Endothelial cell of umbilical vein (primary cell): ENCODE results near the gene NEDD4L. TPM values are rescaled to one million over a fixed set of nuclear protein-coding genes. Genes with fewer than 3 reads are reported as not detected.

Experiments
- BruUV-seq: library from RNA; stranded (reverse); fragments of 400-500 nt; replicated peaks from 2 replicates; lab custom pipeline; 2021; lab: Mats Ljungman, UMichigan
- CTCF ChIA-PET: fragments of 300-600, 350-600 bp; sonication (Branson Sonifier 250); formaldehyde crosslinking; loops from one replicate; lab custom pipeline; 2021; ENCODE audit warnings: antibody characterized with exemption, inconsistent platforms; lab: Charles Lee
- POLR2A ChIA-PET: fragments of 300-600, 350-600 bp; sonication (Branson Sonifier 250); formaldehyde crosslinking; loops from one replicate; lab custom pipeline; 2021; ENCODE audit warnings: antibody characterized with exemption, inconsistent platforms; lab: Charles Lee
- DNase-seq: peaks from one replicate; pipeline ENCODE4 v3.0.0-alpha.2; 2011; ENCODE audit warnings: low read depth, low spot score
- FAIRE-seq: peaks from 2 replicates; lab custom pipeline; 2011; peaks lifted over from hg19 to GRCh38; lab: Jason Lieb, UNC
- H2AFZ ChIP-seq: 2 replicates; pipeline ENCODE4 v1.6.0; 2012; ENCODE audit warnings: low read depth, low read length, control low read depth, inconsistent platforms
- H3K27ac ChIP-seq: 2 replicates; pipeline ENCODE4 v1.5.1; 2011; ENCODE audit warnings: low read depth, mild to moderate bottlenecking, control low read depth, low read length, moderate library complexity; ENCODE audit not compliant: insufficient read depth
- H3K27me3 ChIP-seq, 2 experiments: 2 replicates each; pipeline versions ENCODE4 v1.6.0 to v1.6.1; 2011; ENCODE audit warnings: low read length in 2 of 2, mixed read lengths in 1 of 2; ENCODE audit not compliant: control insufficient read depth in 2 of 2, insufficient read depth in 2 of 2
- H3K36me3 ChIP-seq, 2 experiments: 2 replicates in 1 of 2; 3 replicates in 1 of 2; pipeline ENCODE4 v1.5.1; 2011; ENCODE audit warnings: low read length in 2 of 2, mild to moderate bottlenecking in 1 of 2, moderate library complexity in 1 of 2; ENCODE audit not compliant: control insufficient read depth in 2 of 2, insufficient read depth in 2 of 2; ENCODE audit errors: extremely low read depth in 1 of 2
- H3K4me1 ChIP-seq: 3 replicates; pipeline ENCODE4 v1.5.1; 2011; ENCODE audit warnings: mild to moderate bottlenecking, low read length; ENCODE audit not compliant: control insufficient read depth, insufficient read depth; ENCODE audit errors: extremely low read depth
- H3K4me2 ChIP-seq: 2 replicates; pipeline ENCODE4 v1.6.1; 2011; ENCODE audit warnings: low read length, control low read depth, mixed read lengths; ENCODE audit not compliant: insufficient read depth
- H3K4me3 ChIP-seq, 3 experiments: fragments of 200-600 bp in 1 of 3; sonication (generic), shearing (Covaris generic) in 1 of 3; replicated peaks in 1 of 3; 2 replicates each; pipeline ENCODE4 v1.5.1; 2011 to 2016; ENCODE audit warnings: control low read depth in 3 of 3, low read length in 3 of 3, mild to moderate bottlenecking in 2 of 3, inconsistent platforms in 1 of 3, low read depth in 1 of 3, moderate library complexity in 1 of 3; ENCODE audit not compliant: insufficient read depth in 1 of 3
- H3K79me2 ChIP-seq: 2 replicates; pipeline ENCODE4 v1.6.0; 2012; ENCODE audit warnings: low read length, inconsistent platforms; ENCODE audit not compliant: control insufficient read depth, insufficient read depth
- H3K9ac ChIP-seq: replicated peaks from 2 replicates; pipeline ENCODE3; 2011; ENCODE audit warnings: low read length, control low read depth; ENCODE audit not compliant: insufficient read depth; ENCODE audit errors: extremely low read depth
- H3K9me1 ChIP-seq: replicated peaks from 3 replicates; pipeline ENCODE4 v1.6.0; 2011; ENCODE audit warnings: mild to moderate bottlenecking, low read length; ENCODE audit not compliant: control insufficient read depth, insufficient read depth; ENCODE audit errors: extremely low read depth
- H3K9me3 ChIP-seq: replicated peaks from 2 replicates; pipeline ENCODE4 v1.5.1; 2012; ENCODE audit warnings: low read length, inconsistent platforms; ENCODE audit not compliant: control insufficient read depth, insufficient read depth
- H4K20me1 ChIP-seq: replicated peaks from 2 replicates; pipeline ENCODE3; 2011; ENCODE audit warnings: mild to moderate bottlenecking, low read length; ENCODE audit not compliant: control insufficient read depth, insufficient read depth; ENCODE audit errors: extremely low read depth
- EZH2 ChIP-seq: IDR thresholded peaks from 2 replicates; pipeline ENCODE4 v1.6.1; 2012; ENCODE audit warnings: borderline replicate concordance, low read depth, mild to moderate bottlenecking, moderate library complexity, low read length, inconsistent platforms; ENCODE audit not compliant: severe bottlenecking
- FOS ChIP-seq: IDR thresholded peaks from 2 replicates; pipeline ENCODE4 v1.6.1; 2011; ENCODE audit warnings: mild to moderate bottlenecking, low read length, moderate library complexity, borderline replicate concordance; ENCODE audit not compliant: insufficient read depth
- GATA2 ChIP-seq: IDR thresholded peaks from 2 replicates; pipeline ENCODE4 v1.7.0; 2011; ENCODE audit warnings: low read depth, mild to moderate bottlenecking, moderate library complexity, mixed read lengths, low read length; ENCODE audit not compliant: insufficient read length, insufficient read depth
- JUN ChIP-seq: IDR thresholded peaks from 2 replicates; pipeline ENCODE4 v1.6.1; 2011; ENCODE audit warnings: borderline replicate concordance, low read depth; ENCODE audit not compliant: insufficient read length, insufficient read depth
- MYC ChIP-seq: IDR thresholded peaks from one replicate; pipeline ENCODE4 v1.6.1; 2011; ENCODE audit warnings: mild to moderate bottlenecking, low read depth, low read length
- POLR2A ChIP-seq: IDR thresholded peaks from 2 replicates; pipeline ENCODE4 v1.6.1; 2012; ENCODE audit warnings: low read depth, mild to moderate bottlenecking, control low read depth, low read length
- POLR2AphosphoS5 ChIP-seq: IDR thresholded peaks from 2 replicates; pipeline ENCODE4 v1.6.1; 2012; ENCODE audit warnings: low read depth, mild to moderate bottlenecking, control low read depth, low read length, moderate library complexity; ENCODE audit not compliant: insufficient read depth
- dilution Hi-C: fragments of 300-500 bp; cut with MboI; formaldehyde crosslinking; loops from one replicate; pipeline ENCODE4 v1.15.0; 2019; ENCODE audit warnings: low sequenced_read_pairs; ENCODE audit not compliant: extremely low pct_ligation_motif_present
- intact Hi-C: fragments of 100-400 bp; cut with micrococcal nuclease; formaldehyde crosslinking; loops from one replicate; pipeline ENCODE4 v1.10.0; 2022
- polyA plus RNA-seq, 4 experiments: library from polyadenylated mRNA; depleted of rRNA in 3 of 4; stranded (reverse) in 3 of 4; unstranded in 1 of 4; fragments of >200 nt; gene quantifications; 2 replicates each; pipeline versions ENCODE4 v1.2.1 to v1.2.3, GENCODE V29; 2011 to 2012; ENCODE audit warnings: missing spikeins in 1 of 4
- total RNA-seq: library from RNA; stranded (reverse); gene quantifications from 2 replicates; pipeline ENCODE4 v1.2.3, GENCODE V29; 2021
- TF ChIP-seq, protein P1 (sequence below), 2 donors: IDR thresholded peaks; 1 replicate in 1 of 2; 2 replicates in 1 of 2; pipeline ENCODE4 v1.5.1; 2011; ENCODE audit warnings: low read length in 2 of 2, mild to moderate bottlenecking in 2 of 2, moderate library complexity in 2 of 2, control low read depth in 1 of 2, inconsistent platforms in 1 of 2, low read depth in 1 of 2; ENCODE audit not compliant: insufficient read depth in 1 of 2; ENCODE audit errors: extremely low read depth in 1 of 2
- TF ChIP-seq, protein P2 (sequence below): IDR thresholded peaks from 2 replicates; pipeline ENCODE4 v1.6.1; 2011; ENCODE audit not compliant: insufficient read depth, insufficient read length

Gene NEDD4L
- total and polyA plus RNA-seq, 2 donors (not counting 3 experiments of a cell fraction or from before 2014, with no cell fraction given) = 20.5 to 78.9 TPM

DNA sequence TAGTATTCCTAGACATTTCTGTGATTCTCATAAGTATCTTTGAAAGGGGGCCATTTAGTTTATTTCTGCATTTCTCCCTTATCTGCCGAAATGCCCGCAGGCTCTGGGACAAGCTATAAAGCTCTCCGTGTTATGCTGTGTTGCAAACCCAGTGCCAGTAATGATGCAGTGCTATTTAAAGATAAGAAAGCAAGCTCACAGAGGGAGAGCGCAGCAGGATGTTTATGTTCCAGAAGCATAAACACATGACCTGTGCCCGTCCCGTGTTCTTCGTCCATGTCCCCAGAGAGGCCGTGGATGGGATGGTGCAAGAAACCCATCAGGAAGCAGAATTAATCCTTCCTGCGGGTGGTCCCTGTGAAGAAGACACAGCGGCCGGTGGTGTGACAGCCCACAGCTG is 99.4 kb downstream of the NEDD4L start:
- Histone ChIP-seq H3K9me3 (no peaks in the 10 kb centered on the region), H4K20me1 (no peaks in the 10 kb centered on the region), H3K36me3 (no peaks in the 10 kb centered on the region), H3K4me1 (no peaks in the 10 kb centered on the region), H3K27me3 (no peaks in the 10 kb centered on the region), H3K27ac (no peak overlapping the region), H3K9ac (no peak overlapping the region), H2AFZ (no peak overlapping the region), H3K79me2 (no peaks in the 10 kb centered on the region), H3K4me3 (no peak overlapping the region), H3K9me1 (no peaks in the 10 kb centered on the region), H3K4me2 (no peak overlapping the region)
- CTCF ChIA-PET = interaction anchor here (1.7 to 3.1 kb wide), 3 partner anchors 22 to 100 kb away, joined by 4 to 10 read pairs (median 6); partner anchors contain the start of gene NEDD4L
- POLR2A ChIA-PET = no interaction called here
- dilution Hi-C loops = no loop called here
- no peak for FAIRE-seq
- no TSS peak for BruUV-seq
- intact Hi-C loops = no loop called here
- no peak for DNase-seq
- TF ChIP-seq MYC (no peak), EZH2 (no peak), GATA2 (no peak), JUN (no peak), FOS (no peak), POLR2A (no peak), POLR2AphosphoS5 (no peak)
- TF ChIP-seq, protein P1, sequence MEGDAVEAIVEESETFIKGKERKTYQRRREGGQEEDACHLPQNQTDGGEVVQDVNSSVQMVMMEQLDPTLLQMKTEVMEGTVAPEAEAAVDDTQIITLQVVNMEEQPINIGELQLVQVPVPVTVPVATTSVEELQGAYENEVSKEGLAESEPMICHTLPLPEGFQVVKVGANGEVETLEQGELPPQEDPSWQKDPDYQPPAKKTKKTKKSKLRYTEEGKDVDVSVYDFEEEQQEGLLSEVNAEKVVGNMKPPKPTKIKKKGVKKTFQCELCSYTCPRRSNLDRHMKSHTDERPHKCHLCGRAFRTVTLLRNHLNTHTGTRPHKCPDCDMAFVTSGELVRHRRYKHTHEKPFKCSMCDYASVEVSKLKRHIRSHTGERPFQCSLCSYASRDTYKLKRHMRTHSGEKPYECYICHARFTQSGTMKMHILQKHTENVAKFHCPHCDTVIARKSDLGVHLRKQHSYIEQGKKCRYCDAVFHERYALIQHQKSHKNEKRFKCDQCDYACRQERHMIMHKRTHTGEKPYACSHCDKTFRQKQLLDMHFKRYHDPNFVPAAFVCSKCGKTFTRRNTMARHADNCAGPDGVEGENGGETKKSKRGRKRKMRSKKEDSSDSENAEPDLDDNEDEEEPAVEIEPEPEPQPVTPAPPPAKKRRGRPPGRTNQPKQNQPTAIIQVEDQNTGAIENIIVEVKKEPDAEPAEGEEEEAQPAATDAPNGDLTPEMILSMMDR (IDR thresholded peaks at IDR 0.05; ENCODE audit: extremely low read depth in 1 of 2, insufficient read depth in 1 of 2, low read depth in 1 of 2, low read length in 2 of 2) = no peak
- TF ChIP-seq, protein P2, sequence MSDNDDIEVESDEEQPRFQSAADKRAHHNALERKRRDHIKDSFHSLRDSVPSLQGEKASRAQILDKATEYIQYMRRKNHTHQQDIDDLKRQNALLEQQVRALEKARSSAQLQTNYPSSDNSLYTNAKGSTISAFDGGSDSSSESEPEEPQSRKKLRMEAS = no peak
